NOMO-1 treated with DMSO at 0.1 percent for 48 hours (cell line): Measurements from ENCODE around the gene FIS1.

Experiments used
- DNase-seq: peaks from one replicate; lab custom pipeline; 2025; ENCODE audit not compliant: unreplicated experiment; lab: John Stamatoyannopoulos, UW

FIS1 gene

DNA sequence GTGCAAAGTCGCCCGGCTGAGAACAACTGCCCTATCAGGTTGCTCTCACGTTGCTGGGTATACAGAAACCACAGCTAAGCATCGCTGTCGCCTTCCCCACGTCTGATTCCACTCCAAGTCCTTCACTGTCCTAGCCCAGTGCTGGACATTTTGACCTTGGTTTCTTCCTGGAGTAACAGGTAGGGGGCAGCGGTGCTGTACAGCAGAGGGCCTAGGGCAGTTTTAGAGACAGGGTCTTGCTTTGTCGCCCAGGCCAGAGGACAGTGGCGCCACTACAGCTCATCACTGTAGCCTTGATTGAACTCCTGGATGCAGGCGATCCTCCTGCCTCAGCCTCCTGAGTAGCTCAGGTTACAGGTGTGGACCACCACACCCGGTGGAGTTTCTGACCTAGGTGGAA, 9.8 kb downstream of the FIS1 start:
- DNase-seq = peak; percentile 37

DNA sequence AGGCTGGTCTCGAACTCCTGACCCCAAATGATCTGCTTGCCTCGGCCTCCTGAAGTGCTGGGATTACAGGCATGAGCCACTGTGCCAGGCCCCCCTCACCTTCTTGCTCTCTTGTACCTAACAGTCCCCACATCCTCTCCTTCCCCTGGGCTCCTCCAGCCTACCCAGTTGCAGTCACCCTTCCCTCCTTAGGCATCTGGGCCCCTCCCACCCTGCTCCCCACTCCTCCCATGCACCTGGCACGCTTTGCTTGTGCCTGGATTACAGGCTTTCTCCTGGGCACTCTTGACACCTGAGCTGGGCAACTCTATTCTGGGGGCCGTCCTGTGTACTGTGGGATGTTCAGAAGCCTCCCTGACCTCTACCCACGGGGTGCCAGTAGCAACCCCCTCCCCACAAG, 10.2 kb downstream of the FIS1 start:
- no peak for DNase-seq

GRCh38 chr7:101233907-101234547, 10.9 kb downstream of the FIS1 start:
- DNase-seq = no peak

- no peak for DNase-seq
These were observed 12.6 kb downstream of the FIS1 start for GRCh38 chr7:101232141-101232850.

DNA sequence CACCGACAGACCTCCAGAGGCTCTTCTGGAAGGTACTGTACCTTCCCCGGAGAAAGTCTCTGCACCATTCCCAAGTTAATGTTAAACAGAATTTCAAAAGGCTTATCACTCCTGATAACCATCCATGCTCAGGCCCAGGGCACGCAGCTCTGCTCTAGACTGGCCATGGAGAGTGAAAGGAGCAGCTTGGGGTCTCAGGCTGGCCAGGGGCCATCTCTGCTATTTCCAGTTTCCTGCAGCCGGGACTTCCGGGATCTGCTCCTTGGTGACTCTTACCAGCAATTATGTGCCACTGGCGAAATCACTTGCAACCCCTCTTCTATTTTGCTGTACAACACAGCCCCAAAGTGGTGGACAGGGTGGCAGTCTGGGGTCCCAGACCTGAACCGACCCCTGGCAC, 13.2 kb downstream of the FIS1 start:
- no peak for DNase-seq

DNA sequence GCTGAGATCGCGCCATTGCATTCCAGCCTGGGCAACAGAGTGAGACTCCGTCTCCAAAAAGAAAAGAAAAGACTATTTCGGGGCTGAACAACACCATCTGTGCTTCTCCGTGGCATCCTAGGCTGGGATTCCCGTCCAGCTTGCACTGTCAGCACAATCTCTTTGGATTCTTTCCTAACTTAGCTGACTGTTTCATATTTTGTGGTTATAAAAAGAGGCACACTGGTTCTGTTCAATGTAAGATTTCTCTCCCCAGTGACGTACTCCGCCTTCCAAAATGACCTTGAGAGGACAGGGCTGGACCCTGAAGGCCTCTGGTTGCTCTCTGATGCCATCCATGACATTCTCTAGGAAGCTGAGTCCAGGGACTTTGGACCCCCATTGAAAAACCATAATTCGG, 18.2 kb downstream of the FIS1 start:
- DNase-seq = no peak

DNA sequence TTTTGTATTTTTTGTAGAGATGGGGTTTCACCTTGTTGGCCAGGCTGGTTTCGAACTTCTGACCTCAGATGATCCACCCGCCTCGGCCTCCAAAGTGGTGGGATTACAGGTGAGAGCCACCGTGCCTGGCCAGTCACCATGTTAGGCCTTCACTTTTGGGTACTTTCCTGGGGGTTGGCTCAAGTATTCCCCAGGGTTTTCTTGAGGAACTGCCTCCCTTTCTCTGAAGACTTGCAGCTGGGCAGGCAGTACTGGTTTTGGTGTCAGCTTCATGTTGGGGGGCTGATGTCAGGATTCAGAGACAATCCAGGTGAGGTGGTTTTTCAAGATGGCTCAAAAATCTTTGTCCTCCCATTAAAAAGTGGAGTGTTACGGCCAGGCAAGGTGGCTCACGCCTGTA, 19.2 kb downstream of the FIS1 start:
- no peak for DNase-seq

GRCh38 chr7:101223528-101223927, 21.4 kb downstream of the FIS1 start:
- DNase-seq = no peak

DNA sequence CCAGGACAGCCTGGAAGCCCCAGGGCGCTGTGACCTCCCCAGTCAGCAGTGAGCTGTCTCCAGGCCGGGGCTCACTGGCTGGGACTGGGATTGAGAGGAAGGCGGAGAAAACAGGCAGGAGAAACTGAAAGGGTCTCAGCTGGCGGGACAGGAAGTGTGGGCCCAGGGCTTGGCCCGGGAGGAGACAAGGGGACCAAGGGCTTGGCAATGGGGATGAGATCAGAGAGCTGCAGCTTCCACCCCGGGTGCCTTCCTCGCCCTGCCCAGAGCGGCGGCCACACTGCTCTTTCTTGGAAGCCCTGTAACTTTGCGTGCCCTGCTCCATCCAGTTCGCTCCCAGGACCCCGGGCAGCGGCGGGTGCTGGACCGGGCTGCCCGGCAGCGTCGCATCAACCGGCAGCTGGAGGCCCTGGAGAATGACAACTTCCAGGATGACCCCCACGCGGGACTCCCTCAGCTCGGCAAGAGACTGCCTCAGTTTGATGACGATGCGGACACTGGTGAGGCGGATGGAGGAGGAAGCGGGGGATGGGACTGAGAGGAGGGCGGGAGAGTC, 22.5 kb downstream of the FIS1 start:
- no peak for DNase-seq

DNA sequence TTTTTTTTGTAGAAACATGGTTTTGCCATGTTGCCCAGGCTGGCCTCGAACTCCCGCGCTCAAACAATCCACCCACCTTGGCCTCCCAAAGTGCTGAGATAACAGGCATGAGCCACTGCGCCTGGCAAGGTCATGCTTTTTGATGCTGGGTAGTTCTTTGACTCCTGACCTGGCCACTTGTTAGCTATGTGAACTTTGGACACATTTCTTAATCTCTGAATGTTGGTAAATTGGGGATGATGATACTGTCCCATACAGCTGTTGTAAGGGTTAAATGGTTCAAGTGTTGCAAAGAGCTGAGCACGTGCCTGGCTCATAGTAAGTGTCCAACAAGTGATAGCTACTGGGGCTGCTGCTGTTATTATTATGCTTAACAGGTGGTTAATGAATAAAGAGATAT, 24.6 kb downstream of the FIS1 start:
- no peak for DNase-seq

GRCh38 chr7:101218236-101219125, 26.4 kb downstream of the FIS1 start:
- no peak for DNase-seq

DNA sequence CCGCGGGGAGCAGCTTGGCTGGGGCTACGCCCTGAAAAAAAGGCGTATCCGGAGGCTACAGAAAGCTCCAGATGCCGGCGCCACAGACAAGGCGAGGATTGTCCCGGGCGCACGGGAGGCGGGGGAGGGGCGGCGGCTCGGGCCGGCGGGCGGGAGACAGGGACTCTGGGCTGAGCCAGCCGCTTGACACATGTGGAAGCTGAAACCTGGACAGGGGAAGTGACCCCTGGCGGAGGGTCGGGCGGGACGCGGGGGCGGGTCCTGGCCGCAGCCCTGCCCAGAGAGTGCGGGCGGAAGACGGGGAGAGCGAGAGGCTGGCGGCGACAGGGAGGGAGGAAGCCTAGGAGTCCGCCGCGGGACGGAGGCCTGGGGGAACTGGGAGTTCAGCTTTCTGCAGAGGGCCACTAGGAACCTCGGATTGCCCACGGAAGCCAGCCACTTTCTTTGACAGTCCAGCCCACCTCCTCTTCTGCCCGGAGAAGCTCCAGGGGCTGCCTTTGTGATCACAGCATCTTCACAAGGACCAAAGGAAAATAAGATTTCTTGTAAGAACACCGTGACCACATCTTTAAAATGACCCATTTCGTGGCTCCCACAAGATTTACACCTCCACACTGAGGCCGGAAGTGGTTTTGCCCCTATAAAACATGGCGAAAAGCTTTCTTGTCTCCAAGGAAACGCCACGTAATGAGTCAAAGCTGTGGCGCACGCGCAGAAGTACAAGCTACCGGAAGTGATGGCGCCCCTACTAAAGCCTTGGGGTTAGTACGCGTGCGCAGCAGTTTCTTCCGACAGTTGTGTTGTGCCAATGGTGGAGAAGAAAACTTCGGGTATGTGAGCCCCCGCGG, 27.3 kb downstream of the FIS1 start, which contains the start of the genes PLOD3 and ZNHIT1:
Gene PLOD3 (minus strand): TSS at position 194 of the 848 bp plus-strand sequence. CDS start 307 bp downstream, outside the sequence.
Gene ZNHIT1 (plus strand): TSS at position 778 of the 848 bp plus-strand sequence. CDS start 31 bp downstream, at position 809.
- peak; percentile 99 for DNase-seq

GRCh38 chr7:101216860-101217387, 28.0 kb downstream of the FIS1 start:
- DNase-seq = no peak

- DNase-seq = peak; percentile 22
These were observed 28.7 kb downstream of the FIS1 start for GRCh38 chr7:101216001-101216859.

- no peak for DNase-seq
These were observed 32.9 kb downstream of the FIS1 start for GRCh38 chr7:101212014-101212413.

DNA sequence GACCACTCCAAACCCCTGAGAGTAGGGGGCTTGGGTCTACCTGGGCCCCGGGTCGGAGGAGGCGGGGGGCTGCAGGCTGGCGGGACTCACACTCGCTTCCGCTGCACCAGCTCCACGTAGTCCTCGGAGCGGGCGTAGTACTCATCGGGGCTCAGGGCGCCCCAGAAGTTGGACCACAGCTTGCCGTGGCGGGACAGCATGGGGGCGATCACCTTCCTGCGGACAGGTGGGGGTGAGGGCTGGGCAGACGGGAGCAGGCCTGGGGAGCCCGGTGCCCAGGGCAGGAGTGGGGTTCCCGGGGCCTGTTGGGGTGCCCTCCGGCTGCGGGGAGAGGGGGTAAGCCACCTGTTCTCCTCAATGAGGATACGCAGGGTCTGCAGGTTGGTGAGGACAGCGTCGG, 33.4 kb downstream of the FIS1 start:
- DNase-seq = no peak

GRCh38 chr7:101210143-101210542, 34.7 kb downstream of the FIS1 start:
- DNase-seq = no peak

DNA sequence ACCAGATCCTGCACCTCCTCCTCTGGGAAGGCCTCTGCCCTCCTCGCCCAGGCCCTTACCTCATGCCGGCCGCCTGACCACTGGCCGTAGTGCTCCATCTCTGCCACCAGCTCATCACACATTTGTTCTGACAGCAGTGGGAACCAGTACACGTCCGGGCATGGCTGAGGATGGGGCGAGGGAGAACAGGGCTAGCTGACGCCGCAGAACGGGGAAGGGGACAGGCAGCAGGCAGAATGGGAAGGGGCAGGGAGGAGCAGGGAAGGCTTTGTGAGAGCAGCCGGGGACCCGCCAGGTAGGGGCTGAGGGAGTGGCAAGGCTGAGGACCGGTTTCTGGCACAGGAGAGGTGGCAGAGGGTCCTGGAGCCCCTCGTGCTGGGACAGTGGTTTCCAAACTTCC, 36.1 kb downstream of the FIS1 start:
- DNase-seq = no peak

DNA sequence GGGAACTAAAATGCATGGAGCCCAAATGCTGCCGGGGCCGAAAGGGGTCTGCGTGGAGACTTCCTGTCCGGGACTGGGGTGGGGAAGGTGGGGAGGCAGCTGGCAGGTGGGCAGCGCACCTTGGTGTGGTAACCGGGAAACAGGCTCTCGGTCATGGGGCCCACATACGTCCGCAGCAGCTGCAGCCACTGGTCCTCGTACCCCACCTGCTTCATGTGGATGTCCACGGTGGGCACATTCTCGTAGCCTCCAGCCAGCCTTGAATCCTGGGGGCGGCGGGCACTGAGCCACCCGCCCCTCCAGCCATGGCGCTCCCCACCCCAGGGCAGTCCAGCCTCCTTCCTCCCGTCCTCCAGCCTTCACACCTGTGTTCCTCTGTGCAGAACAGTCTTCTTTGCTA, 37.4 kb downstream of the FIS1 start:
- DNase-seq = no peak
